A549 (cell line): Measurements from ENCODE around the gene DHX38. TPM values are rescaled to one million over a fixed set of nuclear protein-coding genes. Genes with fewer than 3 reads are reported as not detected.

Source experiments
- ATAC-seq, 2 experiments: fragments of 200-7000 bp in 1 of 2; fragments of >200 bp in 1 of 2; cut with Nextera tagmentation in 1 of 2; cut with Tn5 transposase in 1 of 2; 3 replicates each; pipeline versions ENCODE4 v1.8.0 to v1.9.1; 2018 to 2020; ENCODE audit warnings: mild to moderate bottlenecking in 1 of 2, moderate library complexity in 1 of 2
- CTCF ChIA-PET: fragments of 300-600 bp; sonication (Branson Sonifier 250); formaldehyde crosslinking; extraction: SDS; loops from one replicate; lab custom pipeline; 2021; ENCODE audit warnings: antibody characterized with exemption, inconsistent platforms; lab: Yijun Ruan, JAX
- POLR2A ChIA-PET: fragments of 350-600 bp; formaldehyde crosslinking; extraction: SDS; loops from one replicate; lab custom pipeline; 2021; ENCODE audit warnings: antibody characterized with exemption, inconsistent platforms; lab: Yijun Ruan, JAX
- DNase-seq, 2 experiments: peaks; one replicate each; pipeline versions ENCODE4 v3.0.0 to v3.0.0-alpha.2; 2011 to 2016; ENCODE audit warnings: low read depth in 1 of 2, low spot score in 1 of 2
- FAIRE-seq: peaks from 2 replicates; lab custom pipeline; 2011; peaks lifted over from hg19 to GRCh38; lab: Jason Lieb, UNC
- H3K27ac ChIP-seq, 2 experiments: fragments of >200 bp; sonication (Bioruptor Twin); formaldehyde crosslinking; 3 replicates each; pipeline ENCODE4 v1.5.1; 2016 to 2017
- H3K4me1 ChIP-seq: fragments of >200 bp; sonication (Bioruptor Twin); formaldehyde crosslinking; 3 replicates; pipeline ENCODE4 v1.6.1; 2016
- H3K4me2 ChIP-seq: fragments of >200 bp; sonication (Bioruptor Twin); formaldehyde crosslinking; 3 replicates; pipeline ENCODE4 v1.6.1; 2016
- H3K4me3 ChIP-seq: fragments of >200 bp; sonication (Bioruptor Twin); formaldehyde crosslinking; 3 replicates; pipeline ENCODE4 v1.5.1; 2016
- H3K9me3 ChIP-seq: fragments of >200 bp; sonication (Bioruptor Twin); formaldehyde crosslinking; 3 replicates; pipeline ENCODE4 v1.6.1; 2016
- CBX2 ChIP-seq: fragments of 200-600 bp; sonication (generic); IDR thresholded peaks from 2 replicates; pipeline ENCODE4 v1.6.1; 2016; ENCODE audit warnings: low read depth, mild to moderate bottlenecking, borderline replicate concordance
- CHD4 ChIP-seq: fragments of 200-600 bp; sonication (generic); IDR thresholded peaks from 2 replicates; pipeline ENCODE4 v1.6.1; 2016; ENCODE audit warnings: antibody characterized with exemption, mild to moderate bottlenecking, borderline replicate concordance
- E2F6 ChIP-seq: IDR thresholded peaks from 2 replicates; pipeline ENCODE4 v1.6.1; 2012; ENCODE audit warnings: low read depth, borderline replicate concordance
- ELK1 ChIP-seq: fragments of 150-350 bp; IDR thresholded peaks from 2 replicates; pipeline ENCODE4 v1.6.1; 2014; ENCODE audit warnings: low read depth, mild to moderate bottlenecking, low read length
- FOSB ChIP-seq: fragments of 250-450 bp; sonication (Bioruptor Pico); IDR thresholded peaks from 2 replicates; pipeline ENCODE4 v1.5.0; 2020; ENCODE audit warnings: mild to moderate bottlenecking, moderate library complexity
- FOSL2 ChIP-seq, 2 experiments: fragments of 450-650 bp in 1 of 2; fragments of >200 bp in 1 of 2; sonication (Bioruptor Twin) in 1 of 2; formaldehyde crosslinking; IDR thresholded peaks; 2 replicates each; pipeline versions ENCODE4 v1.5.0 to v1.6.1; 2016 to 2020; ENCODE audit warnings: mild to moderate bottlenecking in 1 of 2, moderate library complexity in 1 of 2
- FOXS1 ChIP-seq: fragments of 250-450 bp; sonication (Bioruptor Pico); IDR thresholded peaks from 2 replicates; pipeline ENCODE4 v1.5.0; 2020; ENCODE audit warnings: mild to moderate bottlenecking, moderate library complexity
- HES2 ChIP-seq: fragments of >200 bp; sonication (Bioruptor Twin); formaldehyde crosslinking; IDR thresholded peaks from 2 replicates; pipeline ENCODE4 v1.6.1; 2016
- HOXB13 ChIP-seq: fragments of 250-450 bp; sonication (Bioruptor Pico); IDR thresholded peaks from 2 replicates; pipeline ENCODE4 v1.5.0; 2020; ENCODE audit warnings: low read depth, mild to moderate bottlenecking, moderate library complexity
- JUN ChIP-seq, 2 experiments: fragments of >200 bp; sonication (Bioruptor Twin); formaldehyde crosslinking; IDR thresholded peaks; 2 replicates in 1 of 2; 3 replicates in 1 of 2; pipeline ENCODE4 v1.6.1; 2016 to 2017
- JUNB ChIP-seq: fragments of >200 bp; sonication (Bioruptor Twin); formaldehyde crosslinking; IDR thresholded peaks from 2 replicates; pipeline ENCODE4 v1.6.1; 2016
- KDM1A ChIP-seq: fragments of 200-600 bp; sonication (generic); IDR thresholded peaks from 2 replicates; pipeline ENCODE4 v1.6.1; 2016; ENCODE audit warnings: low read depth, mild to moderate bottlenecking
- MAFK ChIP-seq: fragments of 450-650 bp; IDR thresholded peaks from 2 replicates; pipeline ENCODE4 v1.6.1; 2014; ENCODE audit not compliant: partially characterized antibody
- MAX ChIP-seq: IDR thresholded peaks from 2 replicates; pipeline ENCODE4 v1.6.1; 2012
- NFE2L2 ChIP-seq: fragments of 150-350 bp; conservative IDR thresholded peaks from 2 replicates; pipeline ENCODE4 v1.6.1; 2014; ENCODE audit warnings: low read length
- NPAS2 ChIP-seq: fragments of 250-450 bp; sonication (Bioruptor Pico); IDR thresholded peaks from 2 replicates; pipeline ENCODE4 v1.8.0; 2022; ENCODE audit warnings: mild to moderate bottlenecking, moderate library complexity, borderline replicate concordance
- PBX3 ChIP-seq: IDR thresholded peaks from 2 replicates; pipeline ENCODE4 v1.6.1; 2012
- PHF8 ChIP-seq: fragments of 200-600 bp; sonication (generic); IDR thresholded peaks from 2 replicates; pipeline ENCODE4 v1.6.1; 2016; ENCODE audit warnings: low read depth, mild to moderate bottlenecking, antibody characterized with exemption, moderate library complexity, borderline replicate concordance
- RAD21 ChIP-seq, 2 experiments: fragments of >200 bp in 1 of 2; sonication (Bioruptor Twin) in 1 of 2; formaldehyde crosslinking in 1 of 2; IDR thresholded peaks in 1 of 2; conservative IDR thresholded peaks in 1 of 2; 2 replicates in 1 of 2; 3 replicates in 1 of 2; pipeline ENCODE4 v1.6.1; 2012 to 2018; ENCODE audit warnings: inconsistent platforms in 1 of 2
- RFX5 ChIP-seq: fragments of 450-650 bp; IDR thresholded peaks from 2 replicates; pipeline ENCODE4 v1.7.1; 2014; ENCODE audit warnings: antibody characterized with exemption, mild to moderate bottlenecking, moderate library complexity
- SREBF2 ChIP-seq: fragments of 450-650 bp; IDR thresholded peaks from 2 replicates; pipeline ENCODE4 v1.6.1; 2014; ENCODE audit warnings: mild to moderate bottlenecking, moderate library complexity
- TFCP2L1 ChIP-seq: fragments of 250-450 bp; sonication (Bioruptor Pico); IDR thresholded peaks from 2 replicates; pipeline ENCODE4 v1.5.0; 2021; ENCODE audit warnings: mild to moderate bottlenecking
- ZSCAN20 ChIP-seq: fragments of 250-450 bp; sonication (Bioruptor Pico); IDR thresholded peaks from 2 replicates; pipeline ENCODE4 v1.8.0; 2022; ENCODE audit warnings: mild to moderate bottlenecking, moderate library complexity
- WGBS: methylation state at CpG from one replicate; pipeline ENCODE4 v1.1.6; 2017; ENCODE audit errors: missing lambda C conversion rate; 5-methylcytosine and 5-hydroxymethylcytosine counted together
- polyA plus RNA-seq, 4 experiments: library from polyadenylated mRNA; depleted of rRNA in 3 of 4; stranded (reverse); fragments of >200 nt; fragmentation: RNase III in 1 of 4; extraction: RNeasy Plus Mini Kit Qiagen cat#74134 plus additional on column Dnase treatment in 1 of 4; gene quantifications; 2 replicates in 3 of 4; 3 replicates in 1 of 4; pipeline ENCODE4 v1.2.3, GENCODE V29; 2011 to 2017

Gene DHX38
- polyA plus RNA-seq, 2 of the 4 experiments (the other 2 are of a cell fraction) = 41.9 to 80.6 TPM

- no peaks in the 10 kb centered on the region for H3K9me3 ChIP-seq
- ChIA-PET CTCF (interaction anchor here (1.0 to 1.2 kb wide), 2 partner anchors 12 to 345 kb away, joined by 3 to 5 read pairs; no protein-coding TSS in a partner anchor), POLR2A (no interaction called here)
- TF ChIP-seq FOXS1 (CRISPR knock-in tag) = no peak
- no peak for TF ChIP-seq SREBF2
- no peak for TF ChIP-seq NPAS2 (CRISPR knock-in tag)
- no peak for TF ChIP-seq MAX
- TF ChIP-seq ZSCAN20 (CRISPR knock-in tag) = no peak
- no peak for TF ChIP-seq RFX5
- H3K27ac ChIP-seq = no peak overlapping the region
- DNase-seq (no peak), ATAC-seq (no peak), FAIRE-seq (no peak)
- 77% methylated on average over 2 of the region's 2 CpGs for WGBS
- H3K4me3 ChIP-seq = no peak overlapping the region
- no peaks in the 10 kb centered on the region for H3K4me1 ChIP-seq
- no peak overlapping the region for H3K4me2 ChIP-seq
Observed at GRCh38 chr16:72122308-72122707, 28.7 kb downstream of the DHX38 start.

GRCh38 chr16:72122916-72123315 is 29.3 kb downstream of the DHX38 start:
- 83% methylated on average over 11 of the region's 11 CpGs for WGBS
- no peaks in the 10 kb centered on the region for H3K9me3 ChIP-seq
- no peak overlapping the region for H3K4me3 ChIP-seq
- TF ChIP-seq HES2 (no peak), E2F6 (no peak), CBX2 (no peak), HOXB13 (no peak), FOXS1 (CRISPR knock-in tag) (no peak), MAFK (no peak), NFE2L2 (no peak), SREBF2 (no peak), CHD4 (no peak), FOSB (CRISPR knock-in tag) (no peak)
- no peak overlapping the region for H3K27ac ChIP-seq
- ChIA-PET CTCF (interaction anchor here (1.0 to 2.6 kb wide), 3 partner anchors 11 to 344 kb away, joined by 3 to 15 read pairs (median 5); no protein-coding TSS in a partner anchor), POLR2A (no interaction called here)
- H3K4me2 ChIP-seq = no peak overlapping the region
- no peaks in the 10 kb centered on the region for H3K4me1 ChIP-seq
- DNase-seq (no peak), ATAC-seq (no peak), FAIRE-seq (no peak)

- Histone ChIP-seq H3K4me2 (no peak overlapping the region), H3K27ac (no peak overlapping the region), H3K4me3 (no peak overlapping the region), H3K4me1 (no peaks in the 10 kb centered on the region), H3K9me3 (no peaks in the 10 kb centered on the region)
- TF ChIP-seq PBX3 = no peak
- TF ChIP-seq RAD21 (conservative IDR thresholded peaks at IDR 0.05 in 1 of 2, IDR thresholded peaks at IDR 0.05 in 1 of 2) = no peak
- TF ChIP-seq FOSL2 (IDR thresholded peaks at IDR 0.05) = no peak
- TF ChIP-seq FOSL2 (CRISPR knock-in tag; IDR thresholded peaks at IDR 0.05) = no peak
- TF ChIP-seq MAX = no peak
- no peak for TF ChIP-seq PHF8
- no peak for TF ChIP-seq JUNB
- no peak for TF ChIP-seq ZSCAN20 (CRISPR knock-in tag)
- no peak for TF ChIP-seq ELK1
- no peak for TF ChIP-seq TFCP2L1 (CRISPR knock-in tag)
- TF ChIP-seq SREBF2 = no peak
- no peak for TF ChIP-seq E2F6
- no peak for TF ChIP-seq KDM1A
- TF ChIP-seq JUN (IDR thresholded peaks at IDR 0.05) = no peak
- CTCF ChIA-PET = interaction anchor here (2.1 to 3.0 kb wide), 3 partner anchors 12 to 348 kb away, joined by 11 to 18 read pairs (median 15); no protein-coding TSS in a partner anchor
- no peak for FAIRE-seq
- WGBS = 45% methylated on average over 7 of the region's 8 CpGs
- DNase-seq = no peak
- no peak for ATAC-seq
- POLR2A ChIA-PET = no interaction called here
Observed at GRCh38 chr16:72123426-72123825, 29.8 kb downstream of the DHX38 start.
